HG03432 (cell line): ENCODE results near the gene CCZ1B.
"Not testable (repeated sequence)": the region's sequence is repeated elsewhere in the genome, so short reads cannot be mapped to it uniquely, and the experiment has no call there.

Experiments used
- ATAC-seq: cut with Tn5 transposase; IDR thresholded peaks from one replicate; pipeline ENCODE4 v1.9.1; 2021; ENCODE audit warnings: mild to moderate bottlenecking, moderate library complexity; ENCODE audit not compliant: unreplicated experiment

Gene CCZ1B

GRCh38 chr7:6826151-6826550, at the start of gene CCZ1B:
CCZ1B (minus strand) TSS chr7:6826275; CDS start chr7:6826197, 78 bp downstream.
- ATAC-seq: peak; percentile 100

- ATAC-seq: not testable (repeated sequence)
Observed at GRCh38 chr7:6875022-6875421, 48.9 kb upstream of the CCZ1B start.

- not testable (repeated sequence) for ATAC-seq
Observed at GRCh38 chr7:6872246-6872945, 46.3 kb upstream of the CCZ1B start.

GRCh38 chr7:6871421-6872144, 45.5 kb upstream of the CCZ1B start:
- ATAC-seq: not testable (repeated sequence)

- not testable (repeated sequence) for ATAC-seq
Observed at GRCh38 chr7:6864751-6865150, 38.7 kb upstream of the CCZ1B start.

GRCh38 chr7:6864188-6864587, 38.1 kb upstream of the CCZ1B start:
- not testable (repeated sequence) for ATAC-seq

GRCh38 chr7:6862876-6863275, 36.8 kb upstream of the CCZ1B start:
- ATAC-seq: not testable (repeated sequence)

- not testable (repeated sequence) for ATAC-seq
Observed at GRCh38 chr7:6857721-6858314, 31.7 kb upstream of the CCZ1B start.

GRCh38 chr7:6855563-6856131, 29.6 kb upstream of the CCZ1B start:
- not testable (repeated sequence) for ATAC-seq

- not testable (repeated sequence) for ATAC-seq
Observed at GRCh38 chr7:6854747-6855562, 28.9 kb upstream of the CCZ1B start.

GRCh38 chr7:6853681-6854080, 27.6 kb upstream of the CCZ1B start:
- ATAC-seq: not testable (repeated sequence)

- not testable (repeated sequence) for ATAC-seq
Observed at GRCh38 chr7:6849127-6849526, 23.1 kb upstream of the CCZ1B start.

- not testable (repeated sequence) for ATAC-seq
Observed at GRCh38 chr7:6847751-6848150, 21.7 kb upstream of the CCZ1B start.

- not testable (repeated sequence) for ATAC-seq
Observed at GRCh38 chr7:6845971-6846449, 19.9 kb upstream of the CCZ1B start.

- not testable (repeated sequence) for ATAC-seq
Observed at GRCh38 chr7:6843654-6844053, 17.6 kb upstream of the CCZ1B start.

GRCh38 chr7:6843092-6843491, 17.0 kb upstream of the CCZ1B start:
- not testable (repeated sequence) for ATAC-seq

- ATAC-seq: not testable (repeated sequence)
Observed at GRCh38 chr7:6842278-6842921, 16.3 kb upstream of the CCZ1B start.

GRCh38 chr7:6837081-6837480, 11.0 kb upstream of the CCZ1B start:
- not testable (repeated sequence) for ATAC-seq

GRCh38 chr7:6835521-6835920, 9.4 kb upstream of the CCZ1B start:
- ATAC-seq: not testable (repeated sequence)

- no peak for ATAC-seq
Observed at GRCh38 chr7:6833636-6834035, 7.6 kb upstream of the CCZ1B start.
